Stimulated activated CD4-positive, alpha-beta T cell treated with anti-CD3 and anti-CD28 coated beads, Interleukin-15, amount 100 ng/mL, for 48 hours (primary cell): Measurements from ENCODE around the gene HS6ST2.

Experiments used
- DNase-seq, 2 donors: peaks; one replicate each; pipeline ENCODE4 v3.0.0-alpha.2; 2020; ENCODE audit warnings: low read depth in 2 of 2

The HS6ST2 gene

GRCh38 chrX:132741689-132742088 lies 216.7 kb downstream of the HS6ST2 start:
- no peak for DNase-seq

DNA sequence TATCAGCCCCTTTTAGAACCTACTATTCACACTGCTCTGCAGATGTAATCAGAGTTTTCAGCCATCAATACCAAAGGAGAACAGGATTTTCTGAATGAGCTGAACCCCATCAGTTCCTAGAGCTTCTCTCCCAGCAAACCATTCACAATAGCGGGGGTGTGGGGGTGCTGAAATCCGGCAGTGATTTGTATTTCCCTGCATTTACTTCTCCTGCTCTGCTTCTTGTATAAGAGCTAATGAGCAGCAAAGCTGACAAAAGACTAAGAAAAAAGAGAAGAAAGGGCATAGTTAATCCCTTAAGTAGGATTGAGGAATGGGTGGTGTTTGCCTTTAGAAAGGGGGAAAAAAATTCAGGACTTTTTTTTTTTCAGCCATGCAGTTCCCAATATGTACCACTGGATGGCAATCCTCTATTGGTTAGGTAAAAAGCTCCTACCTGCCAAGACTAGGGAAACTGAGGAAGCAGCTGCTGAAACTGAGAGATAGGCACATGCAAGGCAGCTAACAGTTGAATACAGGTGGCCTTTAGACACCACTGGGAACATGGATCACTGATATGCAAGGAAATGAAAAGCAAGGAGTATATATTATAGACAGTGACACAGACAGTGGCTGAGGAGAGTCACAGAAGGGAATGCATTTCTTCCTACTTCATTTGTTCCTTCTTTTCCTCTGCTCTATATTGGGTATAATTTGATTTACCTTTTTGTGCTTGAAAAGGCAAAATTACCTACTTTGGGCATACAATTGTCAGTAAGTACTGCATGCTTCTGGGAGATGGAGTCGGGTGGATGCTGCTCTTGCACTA lies 217.9 kb downstream of the HS6ST2 start:
- DNase-seq: no peak

- no peak for DNase-seq
These were observed 219.5 kb downstream of the HS6ST2 start for GRCh38 chrX:132738951-132739350.

DNA sequence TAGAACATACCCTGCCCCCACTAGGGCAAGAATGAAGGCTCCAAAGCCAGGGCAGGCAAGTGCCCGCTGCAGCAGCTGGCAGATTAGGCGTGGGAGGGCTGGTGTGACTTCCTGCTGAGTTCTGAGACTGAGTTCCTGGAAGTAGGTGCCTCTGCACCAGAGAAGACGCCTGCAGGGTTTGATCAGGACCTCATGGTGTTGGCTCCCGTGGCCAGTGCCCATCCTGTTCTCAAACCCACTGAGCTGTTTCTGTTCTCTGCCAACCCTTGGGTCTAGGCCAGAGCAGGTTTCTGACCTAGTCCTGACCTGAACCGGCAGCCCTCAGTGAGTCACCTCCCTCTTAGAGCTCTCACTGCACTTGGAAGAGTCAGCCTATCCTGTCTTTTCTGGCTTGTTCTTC lies 220.7 kb downstream of the HS6ST2 start:
- peak; percentile 10 to 39 for DNase-seq

GRCh38 chrX:132732236-132732635 lies 226.2 kb downstream of the HS6ST2 start:
- DNase-seq: no peak

DNA sequence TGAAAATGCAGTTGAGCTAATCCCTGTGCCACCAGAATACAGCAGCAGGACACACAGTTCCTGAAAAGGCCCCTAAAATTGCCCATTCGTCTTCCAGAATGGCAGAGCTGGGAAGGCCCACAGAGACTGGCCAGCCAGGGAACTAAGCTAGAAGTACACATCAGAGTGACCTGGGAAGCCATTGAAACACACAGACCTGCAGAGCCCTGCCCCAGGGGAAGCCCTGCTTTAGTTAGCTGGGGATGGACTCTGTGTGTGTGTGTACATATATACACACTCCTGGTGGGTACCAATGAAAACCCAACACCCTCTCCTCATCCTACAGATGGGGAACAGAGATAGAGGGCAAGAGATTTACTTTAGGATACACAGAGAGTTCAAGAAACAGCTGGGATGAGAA lies 227.7 kb downstream of the HS6ST2 start:
- DNase-seq: no peak

DNA sequence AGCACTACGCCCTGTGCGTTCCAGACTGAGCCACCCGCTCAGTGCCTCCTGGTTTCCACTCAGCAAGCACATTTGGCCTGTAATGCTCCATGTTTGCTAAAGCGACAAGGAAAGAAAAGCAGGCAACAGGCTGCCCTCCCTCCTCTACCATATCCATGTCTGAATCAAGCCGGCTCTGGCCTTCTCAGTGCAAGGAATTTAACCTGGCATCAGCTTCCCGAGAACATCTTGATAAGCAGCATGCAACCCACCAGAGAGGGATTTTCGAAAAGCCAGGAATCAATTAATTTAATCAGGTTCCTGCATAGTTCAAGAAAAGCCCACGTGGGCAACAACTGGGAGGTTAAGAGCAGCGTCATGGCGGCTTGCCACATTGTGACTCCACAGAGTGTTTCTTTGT lies 228.2 kb downstream of the HS6ST2 start:
- DNase-seq: no peak

GRCh38 chrX:132728296-132728695 lies 230.1 kb downstream of the HS6ST2 start:
- no peak for DNase-seq

GRCh38 chrX:132718431-132718958 lies 239.9 kb downstream of the HS6ST2 start:
- no peak for DNase-seq

GRCh38 chrX:132716006-132716405 lies 242.4 kb downstream of the HS6ST2 start:
- no peak for DNase-seq

GRCh38 chrX:132714913-132715312 lies 243.5 kb downstream of the HS6ST2 start:
- DNase-seq: no peak

- DNase-seq: no peak
These were observed 246.1 kb downstream of the HS6ST2 start for GRCh38 chrX:132712350-132712749.

DNA sequence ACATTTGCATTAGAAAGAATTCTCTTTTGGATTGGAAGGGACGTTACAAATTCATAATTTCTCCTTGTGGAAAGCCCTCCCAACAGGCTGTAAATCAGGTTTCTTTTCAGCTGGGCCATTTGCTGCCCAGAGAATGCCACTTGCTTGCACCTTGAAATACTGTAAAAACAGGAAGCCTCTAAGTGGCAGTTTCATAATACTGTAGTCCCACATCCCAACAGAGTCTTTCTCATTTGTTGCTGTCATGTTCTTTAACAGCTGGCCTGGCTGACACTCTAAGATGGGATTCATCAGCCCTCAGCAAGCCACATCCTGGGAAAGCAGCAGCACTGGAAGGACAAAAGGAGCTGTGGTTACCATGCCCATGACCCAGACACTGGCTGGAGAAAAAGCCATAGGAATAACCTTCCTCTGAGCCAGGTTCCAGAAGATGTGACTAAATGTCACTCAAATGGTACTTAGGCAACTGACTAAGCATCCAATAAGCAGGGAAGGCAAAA lies 247.7 kb downstream of the HS6ST2 start:
- DNase-seq: no peak

- DNase-seq: no peak
These were observed 249.9 kb downstream of the HS6ST2 start for GRCh38 chrX:132708529-132708928.

GRCh38 chrX:132704769-132705168 lies 253.7 kb downstream of the HS6ST2 start:
- DNase-seq: no peak

GRCh38 chrX:132694382-132694781 lies 264.0 kb downstream of the HS6ST2 start:
- DNase-seq: no peak

GRCh38 chrX:132692526-132692925 lies 265.9 kb downstream of the HS6ST2 start:
- no peak for DNase-seq

DNA sequence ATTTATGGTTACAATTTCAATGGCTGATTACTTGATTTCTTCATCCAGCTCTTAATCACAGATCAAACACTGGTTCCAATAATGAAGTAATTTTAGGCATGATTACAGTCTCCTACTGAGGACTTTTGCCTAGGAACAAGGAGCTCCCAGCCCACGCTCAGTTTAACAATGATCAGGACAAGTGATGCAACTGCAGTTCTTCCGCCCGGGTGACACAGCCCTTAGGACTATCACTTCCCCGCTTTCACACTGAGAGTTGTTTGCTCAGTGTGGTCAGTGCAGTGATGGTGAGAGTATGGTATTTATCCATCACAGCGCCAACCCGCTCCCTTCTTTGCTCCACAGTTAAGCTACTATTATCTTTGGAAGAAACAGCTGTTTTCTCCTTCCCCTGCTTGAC lies 266.4 kb downstream of the HS6ST2 start:
- no peak for DNase-seq

GRCh38 chrX:132689612-132690563 lies 268.5 kb downstream of the HS6ST2 start:
- DNase-seq: no peak

DNA sequence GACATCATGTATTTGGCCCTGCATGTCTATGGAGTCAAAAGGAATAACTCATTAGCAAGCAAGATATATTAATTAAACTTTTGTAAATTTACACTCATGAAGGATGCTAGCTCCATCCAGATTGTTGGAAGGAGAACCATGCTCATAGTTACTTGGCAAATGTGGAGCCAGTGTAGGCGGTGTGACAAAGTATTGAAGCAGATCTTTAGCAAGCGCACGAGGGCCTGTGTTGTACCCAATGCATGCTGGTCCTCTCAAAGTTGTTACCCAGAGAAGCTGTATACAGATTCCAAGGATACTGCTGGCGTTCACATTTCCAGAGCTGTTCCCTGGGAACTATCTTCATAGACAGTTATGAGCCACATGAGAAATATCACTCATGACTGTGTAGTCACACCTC lies 273.2 kb downstream of the HS6ST2 start:
- DNase-seq: no peak

DNA sequence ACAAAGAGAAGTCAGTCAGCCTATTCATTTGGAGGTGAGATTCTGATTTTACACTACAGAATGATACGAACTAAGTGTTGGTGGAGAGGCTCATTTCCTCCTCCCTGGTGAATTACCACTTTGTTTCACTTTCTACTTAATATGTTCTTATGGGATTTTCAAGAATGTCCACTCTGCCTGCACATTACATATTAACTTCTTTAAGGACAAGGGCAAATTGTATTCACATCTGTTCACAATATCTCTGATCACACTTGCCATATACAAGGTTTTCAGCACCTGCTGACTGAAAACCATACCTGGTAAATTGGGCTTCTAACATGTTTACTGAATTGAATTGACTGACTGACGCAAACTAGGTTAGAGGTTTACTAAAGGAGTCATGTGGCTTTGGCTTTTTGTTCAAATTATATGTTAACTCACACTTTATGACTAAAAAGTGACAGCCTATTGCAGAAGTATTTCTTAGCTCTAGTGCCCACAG lies 281.2 kb downstream of the HS6ST2 start:
- DNase-seq: no peak

- no peak for DNase-seq
These were observed 281.8 kb downstream of the HS6ST2 start for GRCh38 chrX:132676561-132677186.
